ENCODE results near the gene VANGL1.

- TF ChIP-seq EP300 (IDR thresholded peaks at IDR 0.05) (no peak), POLR2A (IDR thresholded peaks at IDR 0.05) (no peak), CTCF (IDR thresholded peaks at IDR 0.05) (no peak)
These were observed 26.8 kb downstream of the VANGL1 start for GRCh38 chr1:115668579-115668978.

Data from suprapubic skin (tissue), 3 donors.